CD4-positive, alpha-beta T cell (primary cell): ENCODE data around the gene C16orf96. TPM values are rescaled to one million over a fixed set of nuclear protein-coding genes. Genes with fewer than 3 reads are reported as not detected.

Experiments
- ATAC-seq: fragments of 200-7000 bp; cut with Tn5 transposase; one replicate; pipeline ENCODE4 v1.10.0; 2022; ENCODE audit warnings: mild to moderate bottlenecking; ENCODE audit not compliant: poor library complexity
- CTCF ChIA-PET: fragments of 350-600 bp; sonication (Branson Sonifier 250); formaldehyde crosslinking; loops from one replicate; lab custom pipeline; 2021; ENCODE audit warnings: antibody characterized with exemption, inconsistent platforms; lab: Charles Lee
- POLR2A ChIA-PET: fragments of 350-600 bp; sonication (Branson Sonifier 250); formaldehyde crosslinking; loops from one replicate; lab custom pipeline; 2021; ENCODE audit warnings: antibody characterized with exemption, inconsistent platforms; lab: Charles Lee
- DNase-seq, 14 experiments: peaks; one replicate each; pipeline ENCODE4 v3.0.0-alpha.2; 2013 to 2020; ENCODE audit warnings: mixed read lengths in 2 of 14
- H3K27ac ChIP-seq, 2 donors: one replicate each; pipeline versions ENCODE4 v1.5.1 to v1.7.0; 2013; ENCODE audit warnings: low read length in 2 of 2, low read depth in 1 of 2, mild to moderate bottlenecking in 1 of 2
- H3K27me3 ChIP-seq, 2 experiments: 1 replicate in 1 of 2; 2 replicates in 1 of 2; pipeline versions ENCODE4 v1.6.1 to v1.7.0; 2013; ENCODE audit warnings: low read length in 2 of 2, control low read depth in 1 of 2, mild to moderate bottlenecking in 1 of 2, moderate library complexity in 1 of 2; ENCODE audit not compliant: insufficient read depth in 2 of 2, control insufficient read depth in 1 of 2
- H3K36me3 ChIP-seq: one replicate; pipeline ENCODE4 v1.6.1; 2013; ENCODE audit warnings: low read length, control low read depth; ENCODE audit not compliant: insufficient read depth
- H3K4me1 ChIP-seq: one replicate; pipeline ENCODE4 v1.6.1; 2013; ENCODE audit warnings: low read length, control low read depth; ENCODE audit not compliant: insufficient read depth
- H3K4me3 ChIP-seq: one replicate; pipeline ENCODE4 v1.5.1; 2013; ENCODE audit warnings: mild to moderate bottlenecking, low read length, moderate library complexity
- H3K9me3 ChIP-seq, 2 experiments: 1 replicate in 1 of 2; 2 replicates in 1 of 2; pipeline versions ENCODE4 v1.6.1 to v1.7.0; 2013; ENCODE audit warnings: low read length in 2 of 2, mild to moderate bottlenecking in 2 of 2, control low read depth in 1 of 2, moderate library complexity in 1 of 2; ENCODE audit not compliant: control insufficient read depth in 1 of 2, insufficient read depth in 1 of 2
- H3K27ac Mint-ChIP-seq: one replicate; pipeline ENCODE4 v1.8.0; 2020; ENCODE audit warnings: mixed read lengths
- H3K27me3 Mint-ChIP-seq: one replicate; pipeline ENCODE4 v1.8.0; 2021; ENCODE audit warnings: mixed read lengths
- H3K36me3 Mint-ChIP-seq: one replicate; pipeline ENCODE4 v1.8.0; 2021; ENCODE audit warnings: low read depth, mixed read lengths
- H3K4me1 Mint-ChIP-seq: one replicate; pipeline ENCODE4 v1.8.0; 2021; ENCODE audit warnings: low read depth, mixed read lengths
- H3K4me3 Mint-ChIP-seq: one replicate; pipeline ENCODE4 v1.8.0; 2020; ENCODE audit warnings: mild to moderate bottlenecking, mixed read lengths
- H3K9me3 Mint-ChIP-seq: one replicate; pipeline ENCODE4 v1.8.0; 2020; ENCODE audit warnings: mixed read lengths
- intact Hi-C, 2 experiments: fragments of 100-400 bp; cut with DNase I in 1 of 2; cut with micrococcal nuclease in 1 of 2; formaldehyde crosslinking; loops; one replicate each; pipeline versions ENCODE4 v1.15.1 to v1.9.0; 2023 to 2025; cut with DNase I, micrococcal nuclease
- total RNA-seq, 174 experiments: library from RNA in 2 of 174; stranded (reverse) in 2 of 174; gene quantifications; one replicate each; pipeline ENCODE4 v1.2.3 and lab custom pipeline; 2021 to 2026
- TF ChIP-seq, protein P1 (sequence below): fragments of 200-600 bp; IDR thresholded peaks from one replicate; pipeline ENCODE4 v1.8.0; 2022; ENCODE audit warnings: antibody characterized with exemption, mild to moderate bottlenecking

Gene C16orf96
- total RNA-seq, 2 experiments from 2014 or later = 0.27 to 0.42 TPM

GRCh38 chr16:4616047-4616811, 60.1 kb downstream of the C16orf96 start:
- Mint-ChIP-seq H3K36me3 (peaks cover 9% of the 10 kb centered on the region), H3K9me3 (no peaks in the 10 kb centered on the region), H3K4me1 (peaks cover 26% of the 10 kb centered on the region), H3K4me3 (peak overlapping the region; percentile 99), H3K27me3 (no peaks in the 10 kb centered on the region), H3K27ac (peak overlapping the region; percentile 98)
- Histone ChIP-seq H3K27me3 (no peaks in the 10 kb centered on the region), H3K9me3 (no peaks in the 10 kb centered on the region), H3K4me3 (peak overlapping the region; percentile 76), H3K27ac (peak overlapping the region; percentile 90 to 97), H3K36me3 (peaks cover 4% of the 10 kb centered on the region), H3K4me1 (peaks cover 59% of the 10 kb centered on the region)
- POLR2A ChIA-PET = interaction anchor here (0.8 to 4.9 kb wide), 26 partner anchors 8 to 482 kb away, joined by 3 to 54 read pairs (median 5); partner anchors contain the start of genes ANKS3, CORO7, DNAAF8 and GLYR1
- TF ChIP-seq, protein P1, sequence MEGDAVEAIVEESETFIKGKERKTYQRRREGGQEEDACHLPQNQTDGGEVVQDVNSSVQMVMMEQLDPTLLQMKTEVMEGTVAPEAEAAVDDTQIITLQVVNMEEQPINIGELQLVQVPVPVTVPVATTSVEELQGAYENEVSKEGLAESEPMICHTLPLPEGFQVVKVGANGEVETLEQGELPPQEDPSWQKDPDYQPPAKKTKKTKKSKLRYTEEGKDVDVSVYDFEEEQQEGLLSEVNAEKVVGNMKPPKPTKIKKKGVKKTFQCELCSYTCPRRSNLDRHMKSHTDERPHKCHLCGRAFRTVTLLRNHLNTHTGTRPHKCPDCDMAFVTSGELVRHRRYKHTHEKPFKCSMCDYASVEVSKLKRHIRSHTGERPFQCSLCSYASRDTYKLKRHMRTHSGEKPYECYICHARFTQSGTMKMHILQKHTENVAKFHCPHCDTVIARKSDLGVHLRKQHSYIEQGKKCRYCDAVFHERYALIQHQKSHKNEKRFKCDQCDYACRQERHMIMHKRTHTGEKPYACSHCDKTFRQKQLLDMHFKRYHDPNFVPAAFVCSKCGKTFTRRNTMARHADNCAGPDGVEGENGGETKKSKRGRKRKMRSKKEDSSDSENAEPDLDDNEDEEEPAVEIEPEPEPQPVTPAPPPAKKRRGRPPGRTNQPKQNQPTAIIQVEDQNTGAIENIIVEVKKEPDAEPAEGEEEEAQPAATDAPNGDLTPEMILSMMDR = peak; percentile 65
- DNase-seq (peak; percentile 97 to 100 (median 98)), ATAC-seq (peak; percentile 89)
- intact Hi-C loops = loop anchor here (1.0 to 10.0 kb wide), 10 partner anchors 8 to 1481 kb away; partner anchors contain the start of genes CDIP1 (in 1 of the 2), CORO7 (in 1 of the 2), DNAJA3 (in 1 of the 2) and GLYR1 (in 1 of the 2)
- CTCF ChIA-PET = interaction anchor here (1.1 to 3.1 kb wide), 7 partner anchors 9 to 231 kb away, joined by 3 to 28 read pairs (median 4); partner anchors contain the start of genes ANKS3, DNAAF8, GLYR1 and HMOX2

DNA sequence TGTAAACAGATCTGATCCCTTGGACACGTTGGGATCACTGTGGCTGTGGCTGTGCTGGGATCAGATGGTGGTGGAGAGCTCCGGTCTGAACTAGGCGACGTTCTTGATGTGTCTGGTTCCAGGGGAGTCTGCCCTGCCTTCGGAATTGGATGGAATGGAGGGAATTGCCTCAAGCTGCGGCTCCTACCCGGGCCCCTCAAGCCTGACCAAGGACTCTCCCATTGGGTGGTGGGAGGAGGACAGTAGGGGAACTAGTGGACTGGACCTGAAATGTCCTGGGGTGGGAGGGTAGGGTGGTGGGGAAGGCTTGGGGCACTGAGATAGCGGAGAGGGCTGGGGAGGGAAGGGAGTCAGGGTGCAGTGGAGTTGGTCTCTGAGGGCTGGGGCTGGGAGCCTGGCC, 61.7 kb downstream of the C16orf96 start:
- no peaks in the 10 kb centered on the region for H3K9me3 ChIP-seq
- no peaks in the 10 kb centered on the region for H3K27me3 Mint-ChIP-seq
- H3K36me3 Mint-ChIP-seq = peaks cover 9% of the 10 kb centered on the region
- ChIA-PET POLR2A (no interaction called here), CTCF (interaction anchor here (1.5 to 1.6 kb wide), 2 partner anchors 76 to 111 kb away, joined by 4 read pairs; partner anchors contain the start of gene NUDT16L1)
- H3K27ac Mint-ChIP-seq = peak overlapping the region; percentile 59
- no peaks in the 10 kb centered on the region for H3K36me3 ChIP-seq
- H3K27me3 ChIP-seq = no peaks in the 10 kb centered on the region
- H3K4me1 Mint-ChIP-seq = peaks cover 24% of the 10 kb centered on the region
- H3K4me3 Mint-ChIP-seq = peak overlapping the region; percentile 11
- intact Hi-C loops = loop anchor here (2.0 to 10.0 kb wide), 8 partner anchors 34 to 1483 kb away; partner anchors contain the start of genes CDIP1 (in 1 of the 2), CORO7 (in 1 of the 2), DNAJA3 (in 1 of the 2) and GLYR1 (in 1 of the 2)
- H3K4me1 ChIP-seq = peaks cover 46% of the 10 kb centered on the region
- no peak overlapping the region for H3K4me3 ChIP-seq
- H3K9me3 Mint-ChIP-seq = no peaks in the 10 kb centered on the region
- no peak overlapping the region for H3K27ac ChIP-seq
- no peak for ATAC-seq
- peak in 1 of 14 experiments; percentile 27 for DNase-seq
- TF ChIP-seq, protein P1 = no peak

- CTCF ChIA-PET = no interaction called here
These were observed 62.7 kb downstream of the C16orf96 start for GRCh38 chr16:4618645-4619418.

More at GRCh38 chr16:4618645-4619418, 62.7 kb downstream of the C16orf96 start:
- ATAC-seq (no peak), DNase-seq (peak in 1 of 14 experiments; percentile 18)
- POLR2A ChIA-PET = no interaction called here
- no peak overlapping the region for H3K4me3 Mint-ChIP-seq
- no peaks in the 10 kb centered on the region for H3K9me3 Mint-ChIP-seq
- peaks cover 9% of the 10 kb centered on the region for H3K36me3 Mint-ChIP-seq
- H3K4me3 ChIP-seq = no peak overlapping the region
- H3K9me3 ChIP-seq = no peaks in the 10 kb centered on the region
- no peaks in the 10 kb centered on the region for H3K27me3 Mint-ChIP-seq
- no peak overlapping the region for H3K27ac Mint-ChIP-seq
- no peaks in the 10 kb centered on the region for H3K27me3 ChIP-seq
- H3K27ac ChIP-seq = no peak overlapping the region
- H3K36me3 ChIP-seq = no peaks in the 10 kb centered on the region
- H3K4me1 ChIP-seq = peaks cover 42% of the 10 kb centered on the region
- intact Hi-C loops = loop anchor here (5.0 to 10.0 kb wide), 7 partner anchors 33 to 1484 kb away; partner anchors contain the start of genes CDIP1 (in 1 of the 2), CORO7 (in 1 of the 2), DNAJA3 (in 1 of the 2) and PAM16 (in 1 of the 2)
- TF ChIP-seq, protein P1 = no peak
- peaks cover 22% of the 10 kb centered on the region for H3K4me1 Mint-ChIP-seq
